GM06990 (cell line): Measurements from ENCODE around the gene INHA.

Experiments
- DNase-seq: peaks from one replicate; pipeline ENCODE4 v3.0.0-alpha.2; 2011; ENCODE audit not compliant: insufficient read length; ENCODE audit errors: extremely low read depth
- H3K27me3 ChIP-seq: replicated peaks from 2 replicates; pipeline ENCODE4 v1.6.0; 2011; ENCODE audit warnings: low read length; ENCODE audit not compliant: control insufficient read depth, insufficient read depth
- H3K36me3 ChIP-seq: 2 replicates; pipeline ENCODE4 v1.5.1; 2011; ENCODE audit warnings: low read length; ENCODE audit not compliant: control insufficient read depth, insufficient read depth
- H3K4me3 ChIP-seq: replicated peaks from 2 replicates; pipeline ENCODE4 v1.5.1; 2011; ENCODE audit warnings: low read depth, mild to moderate bottlenecking, control low read depth, low read length
- CTCF ChIP-seq: IDR thresholded peaks from 2 replicates; pipeline ENCODE4 v1.5.1; 2011; ENCODE audit warnings: low read length, control low read depth, mild to moderate bottlenecking, inconsistent platforms; ENCODE audit not compliant: insufficient read depth, poor library complexity, severe bottlenecking

The INHA gene

GRCh38 chr2:219543596-219544358 lies 28.3 kb upstream of the INHA start, which contains the start of the genes CHPF and TMEM198:
Gene CHPF, minus strand, starts transcription at chr2:219543809. Its CDS starts 271 bp downstream, at chr2:219543538.
Gene TMEM198, plus strand, starts transcription at chr2:219544028. Its CDS starts 700 bp downstream, at chr2:219544728.
- TF ChIP-seq CTCF: no peak
- H3K27me3 ChIP-seq: no peaks in the 10 kb centered on the region
- DNase-seq: peak; percentile 96
- peak within 1 kb of the TSS; percentile 81 for H3K4me3 ChIP-seq
- peaks cover 23% of the 10 kb centered on the region for H3K36me3 ChIP-seq

- H3K36me3 ChIP-seq: peaks cover 15% of the 10 kb centered on the region
- TF ChIP-seq CTCF: no peak
- no peak for DNase-seq
- no peaks in the 10 kb centered on the region for H3K27me3 ChIP-seq
- H3K4me3 ChIP-seq: peak overlapping the region; percentile 81
These were observed 27.5 kb upstream of the INHA start for GRCh38 chr2:219544567-219544966.

- no peak for DNase-seq
- no peaks in the 10 kb centered on the region for H3K27me3 ChIP-seq
- TF ChIP-seq CTCF: no peak
- no peak overlapping the region for H3K4me3 ChIP-seq
- peaks cover 10% of the 10 kb centered on the region for H3K36me3 ChIP-seq
These were observed 26.7 kb upstream of the INHA start for GRCh38 chr2:219545295-219545942.

- no peaks in the 10 kb centered on the region for H3K27me3 ChIP-seq
- H3K4me3 ChIP-seq: no peak overlapping the region
- DNase-seq: no peak
- H3K36me3 ChIP-seq: peaks cover 5% of the 10 kb centered on the region
- TF ChIP-seq CTCF: no peak
These were observed 26.2 kb upstream of the INHA start for GRCh38 chr2:219545943-219546352.

- Histone ChIP-seq H3K4me3 (no peak overlapping the region), H3K36me3 (no peaks in the 10 kb centered on the region), H3K27me3 (peaks cover 2% of the 10 kb centered on the region)
- TF ChIP-seq CTCF: no peak
- no peak for DNase-seq
These were observed 24.5 kb upstream of the INHA start for GRCh38 chr2:219547621-219548020.
